ENCODE measurements around the gene GGA3.
A peak's percentile ranks its signal among the peaks of the same experiment; 100 is the strongest.
"Not testable (repeated sequence)": the region's sequence is repeated elsewhere in the genome, so short reads cannot be mapped to it uniquely, and the experiment has no call there.

The GGA3 gene

DNA sequence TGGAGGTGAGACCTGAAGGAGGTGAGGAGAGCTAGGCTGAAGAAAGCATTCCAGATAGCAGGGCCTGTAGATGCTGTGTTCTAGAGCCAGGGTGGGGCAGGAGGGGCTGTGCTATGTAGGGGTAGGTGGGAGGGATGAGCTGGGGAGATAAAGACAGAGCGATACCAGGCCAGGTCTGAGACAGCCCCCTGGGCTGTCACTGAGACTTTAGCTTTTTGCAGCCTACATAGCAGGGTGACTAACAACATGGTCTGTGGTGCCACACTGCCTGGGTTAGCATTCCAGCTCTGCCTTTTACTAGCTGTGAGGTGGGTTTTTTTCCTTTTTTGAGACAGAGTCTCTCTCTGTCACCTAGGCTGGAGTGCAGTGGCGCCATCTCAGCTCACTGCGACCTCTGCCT is 41.6 kb downstream of the GGA3 start:
- DNase-seq (ENCODE audit: low read depth in 4 of 4, low spot score in 1 of 4), result no peak

GRCh38 chr17:75218131-75218530 is 43.3 kb downstream of the GGA3 start:
- DNase-seq (ENCODE audit: low read depth in 4 of 4, low spot score in 1 of 4), result no peak

DNA sequence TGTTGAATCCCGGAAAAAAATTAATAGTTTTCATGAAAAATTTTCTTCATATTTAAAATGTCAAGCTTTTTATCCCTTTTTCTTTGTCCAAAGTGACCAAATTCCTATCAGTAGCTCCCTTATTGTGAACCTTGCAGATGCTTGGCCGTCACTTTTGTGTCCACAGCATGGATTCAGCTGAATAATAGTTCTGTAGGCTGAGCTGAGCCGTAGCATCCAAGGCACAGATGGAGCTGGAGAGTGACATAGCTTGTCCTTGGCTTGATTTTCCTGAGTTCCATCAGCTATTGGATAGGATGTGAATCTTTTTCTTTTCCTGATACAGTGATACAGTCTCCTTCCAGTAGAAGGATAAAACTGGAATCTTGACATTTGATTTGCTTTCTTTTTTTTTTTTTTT is 52.3 kb downstream of the GGA3 start:
- no peak for DNase-seq (ENCODE audit: low read depth in 4 of 4, low spot score in 1 of 4)

DNA sequence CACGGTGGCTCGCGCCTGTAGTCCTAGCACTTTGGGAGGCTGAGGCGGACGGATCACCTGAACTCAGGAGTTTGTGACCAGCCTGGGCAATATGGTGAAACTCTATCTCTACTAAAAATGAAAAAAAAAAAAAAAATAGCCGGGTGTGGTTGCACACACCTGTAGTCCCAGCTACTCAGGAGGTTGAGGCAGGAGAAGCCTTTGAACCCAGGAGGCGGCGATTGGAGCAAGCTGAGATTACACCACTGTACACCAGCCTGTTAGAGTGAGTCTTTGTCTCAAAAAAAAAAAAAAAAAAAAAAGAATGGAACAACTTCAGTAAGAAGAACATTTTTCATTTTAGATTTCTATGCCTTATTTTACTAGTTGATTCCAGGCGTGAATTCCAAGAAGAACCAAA is 53.2 kb downstream of the GGA3 start:
- DNase-seq (ENCODE audit: low read depth in 4 of 4, low spot score in 1 of 4), result no peak

DNA sequence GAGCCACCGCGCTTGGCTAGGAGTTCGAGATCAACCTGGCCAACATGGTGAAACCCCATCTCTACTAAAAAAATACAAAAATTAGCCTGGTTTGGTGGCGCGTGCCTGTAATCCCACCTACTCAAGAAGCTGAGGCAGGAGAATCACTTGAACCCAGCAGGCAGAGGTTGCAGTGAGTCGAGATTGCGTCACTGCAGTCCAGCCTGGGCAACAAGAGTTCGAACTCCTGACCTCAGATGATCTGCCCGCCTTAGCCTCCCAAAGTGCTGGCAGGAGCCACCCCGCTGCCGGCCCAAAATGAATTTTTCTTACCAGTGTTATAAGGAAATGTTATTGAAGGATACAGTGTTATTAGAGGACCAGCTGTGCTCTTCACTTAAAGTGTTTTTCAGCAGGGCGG is 53.6 kb downstream of the GGA3 start:
- DNase-seq (ENCODE audit: low read depth in 4 of 4, low spot score in 1 of 4), result no peak

DNA sequence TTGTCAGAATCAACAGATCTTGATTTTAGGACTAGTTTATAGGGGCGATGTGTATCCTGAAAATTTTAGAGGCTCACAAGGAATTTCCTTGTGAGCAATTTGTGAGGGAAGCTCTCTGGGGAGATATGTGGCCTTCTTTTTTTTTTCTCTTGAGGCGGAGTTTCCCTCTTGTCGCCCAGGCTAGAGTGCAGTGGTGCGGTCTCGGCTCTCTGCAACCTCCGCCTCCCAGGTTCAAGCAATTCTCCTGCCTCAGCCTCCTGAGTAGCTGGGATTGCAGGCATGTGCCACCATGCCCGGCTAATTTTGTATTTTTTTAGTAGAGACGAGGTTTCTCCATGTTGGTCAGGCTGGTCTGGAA is 54.4 kb downstream of the GGA3 start:
- DNase-seq (ENCODE audit: low read depth in 4 of 4, low spot score in 1 of 4), result not testable (repeated sequence)

DNA sequence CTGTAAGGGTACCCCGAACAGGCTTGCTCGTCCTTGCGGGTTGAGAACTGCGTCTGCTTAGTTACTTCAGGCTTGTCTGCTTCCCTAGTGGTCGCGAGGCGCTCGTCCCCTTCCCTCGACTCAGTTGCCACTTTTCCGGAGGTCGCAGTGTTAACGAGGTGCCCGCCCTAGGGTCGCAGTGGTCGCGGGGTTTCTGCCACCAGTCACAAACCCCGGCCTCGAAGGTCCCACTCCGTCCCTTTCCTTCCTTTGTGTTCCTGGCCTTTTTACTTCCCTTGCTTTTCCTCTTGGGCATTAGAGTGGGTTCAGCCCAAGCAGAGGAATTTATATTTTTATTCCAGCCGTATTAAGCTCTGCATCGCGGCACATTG is 55.6 kb downstream of the GGA3 start:
- no peak for DNase-seq (ENCODE audit: low read depth in 4 of 4, low spot score in 1 of 4)

DNA sequence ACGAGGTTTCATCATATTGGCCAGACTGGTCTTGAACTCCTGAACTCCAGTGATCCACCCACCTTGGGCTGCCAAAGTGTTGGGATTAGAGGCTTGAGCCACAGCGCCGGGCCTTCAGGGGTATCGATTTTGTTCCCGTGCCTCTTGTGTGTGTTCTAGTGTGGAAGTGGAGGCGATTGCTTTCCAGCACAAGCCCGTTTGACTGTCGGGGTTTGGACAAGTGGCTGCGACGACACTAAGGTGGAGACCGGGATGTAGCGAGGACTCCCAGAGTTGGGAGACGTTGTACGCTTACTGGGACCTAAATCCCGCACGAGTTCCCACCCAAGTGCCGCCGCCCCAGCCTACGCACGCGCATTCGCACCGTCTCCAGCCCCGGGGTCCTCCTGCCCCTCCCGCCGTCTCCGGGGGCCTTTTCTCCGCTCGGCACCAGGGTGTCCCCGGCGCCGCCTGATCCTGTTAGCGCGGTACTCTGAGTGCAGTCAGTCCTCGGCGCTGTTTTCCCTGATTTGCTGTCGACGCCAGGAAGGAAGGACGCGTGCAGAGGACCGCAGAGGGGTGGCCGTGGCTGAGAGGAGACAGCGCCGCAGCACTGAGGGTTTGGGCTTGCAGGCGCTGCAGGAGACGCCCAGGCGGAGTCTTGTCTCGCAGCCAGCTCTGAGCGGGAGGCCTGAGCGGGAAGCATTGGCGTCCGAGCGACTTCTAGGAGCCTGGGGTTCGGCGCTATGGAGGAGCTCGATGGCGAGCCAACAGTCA is 56.2 kb downstream of the GGA3 start, which contains the start of gene NUP85:
Gene NUP85, plus strand, starts transcription at position 643 of the 756 bp plus-strand sequence. Its CDS starts 83 bp downstream, at position 726.
- peak; percentile 79 to 91 (median 88) for DNase-seq (ENCODE audit: low read depth in 4 of 4, low spot score in 1 of 4)

DNA sequence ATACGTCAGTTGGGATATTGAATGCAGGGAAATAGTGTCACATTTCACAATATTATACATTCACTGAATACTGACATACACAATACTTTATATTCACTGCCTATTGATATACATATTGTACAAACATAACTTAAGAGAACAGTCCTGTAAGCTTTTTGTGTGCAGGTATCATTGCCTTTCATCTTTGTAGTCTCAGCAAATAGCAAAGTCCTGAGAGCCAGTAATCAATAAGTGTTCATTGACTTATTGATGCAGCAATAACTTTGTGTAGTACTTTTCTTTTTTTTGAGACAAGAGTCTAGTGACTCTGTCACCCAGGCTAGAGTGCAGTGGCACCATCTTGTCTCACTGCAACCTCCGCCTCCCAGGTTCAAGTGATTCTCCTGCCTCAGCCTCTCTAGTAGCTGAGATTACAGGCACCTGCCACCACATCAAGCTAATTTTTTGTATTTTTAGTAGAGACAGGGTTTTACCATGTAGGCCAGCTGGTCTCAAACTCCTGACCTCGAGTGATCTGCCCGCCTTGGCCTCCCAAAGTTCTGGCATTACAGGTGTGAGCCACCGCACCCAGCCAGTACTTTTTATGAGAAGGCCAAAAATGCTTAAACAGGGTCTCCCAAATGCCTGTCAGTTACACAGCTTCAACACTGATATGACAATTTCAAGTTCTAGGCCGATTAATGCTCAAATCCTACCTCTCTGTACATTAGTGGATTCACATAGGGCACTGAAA is 61.4 kb downstream of the GGA3 start:
- DNase-seq (ENCODE audit: low read depth in 4 of 4, low spot score in 1 of 4), result no peak

- DNase-seq (ENCODE audit: low read depth in 4 of 4, low spot score in 1 of 4), result no peak
Measured at GRCh38 chr17:75194879-75195278, 66.5 kb downstream of the GGA3 start.

GRCh38 chr17:75191584-75191983 is 69.8 kb downstream of the GGA3 start:
- DNase-seq (ENCODE audit: low read depth in 4 of 4, low spot score in 1 of 4), result no peak

- no peak for DNase-seq (ENCODE audit: low read depth in 4 of 4, low spot score in 1 of 4)
Measured at GRCh38 chr17:75188614-75189013, 72.8 kb downstream of the GGA3 start.
